HepG2 (cell line): ENCODE results near the gene LRRC40. TPM values are rescaled to one million over a fixed set of nuclear protein-coding genes. Genes with fewer than 3 reads are reported as not detected.

Source experiments
- ATAC-seq: fragments of 200-7000 bp; cut with Tn5 transposase; 3 replicates; pipeline ENCODE4 v1.9.1; 2020; ENCODE audit warnings: mild to moderate bottlenecking, moderate library complexity
- BruUV-seq: library from RNA; stranded (reverse); fragments of 400-500 nt; replicated peaks from 2 replicates; lab custom pipeline; 2021; lab: Mats Ljungman, UMichigan
- CTCF ChIA-PET: fragments of 300-600 bp; formaldehyde crosslinking; extraction: SDS; loops from one replicate; lab custom pipeline; 2021; ENCODE audit warnings: low total read pairs, inconsistent platforms, low intra/inter-chr PET ratio; lab: Yijun Ruan, JAX
- POLR2A ChIA-PET: fragments of 350-600 bp; sonication (Branson Sonifier 250); formaldehyde crosslinking; loops from one replicate; lab custom pipeline; 2020; ENCODE audit warnings: antibody characterized with exemption, inconsistent platforms; lab: Yijun Ruan, JAX
- DNase-seq: peaks from one replicate; pipeline ENCODE4 v3.0.0-alpha.2; 2015; ENCODE audit warnings: low spot score
- FAIRE-seq: peaks from 3 replicates; lab custom pipeline; 2011; peaks lifted over from hg19 to GRCh38; lab: Jason Lieb, UNC
- H2AFZ ChIP-seq: one replicate; pipeline ENCODE4 v1.6.1; 2011; ENCODE audit warnings: low read length, inconsistent platforms
- H3K27ac ChIP-seq: fragments of 300-600 bp; 3 replicates; pipeline ENCODE4 v1.8.0; 2011; ENCODE audit warnings: mixed run types, mild to moderate bottlenecking, mixed read lengths, low read length, inconsistent platforms; ENCODE audit not compliant: insufficient read depth; ENCODE audit errors: extremely low read length
- H3K27me3 ChIP-seq, 2 experiments: fragments of 200-600 bp in 1 of 2; 2 replicates in 1 of 2; 3 replicates in 1 of 2; pipeline versions ENCODE4 v1.6.0 to v1.8.0; 2011; ENCODE audit warnings: low read length in 2 of 2, mild to moderate bottlenecking in 2 of 2, moderate library complexity in 2 of 2, inconsistent platforms in 1 of 2; ENCODE audit not compliant: insufficient read depth in 2 of 2, control insufficient read depth in 1 of 2
- H3K36me3 ChIP-seq, 2 experiments: fragments of 200-600 bp in 1 of 2; replicated peaks in 1 of 2; 2 replicates in 1 of 2; 3 replicates in 1 of 2; pipeline versions ENCODE4 v1.5.1 to v1.8.0; 2011; ENCODE audit warnings: low read length in 2 of 2, inconsistent platforms in 1 of 2; ENCODE audit not compliant: insufficient read depth in 2 of 2, control insufficient read depth in 1 of 2
- H3K4me1 ChIP-seq: 2 replicates; pipeline ENCODE4 v1.5.1; 2012; ENCODE audit warnings: low read length, inconsistent platforms; ENCODE audit not compliant: insufficient read depth
- H3K4me2 ChIP-seq: 2 replicates; pipeline ENCODE4 v1.6.0; 2011; ENCODE audit warnings: low read depth, low read length, inconsistent platforms
- H3K4me3 ChIP-seq, 3 experiments: fragments of 200-600 bp in 1 of 3; sonication (generic), shearing (Covaris generic) in 1 of 3; replicated peaks in 1 of 3; 2 replicates each; pipeline ENCODE4 v1.5.1; 2011 to 2016; ENCODE audit warnings: low read length in 3 of 3, inconsistent platforms in 2 of 3, low read depth in 2 of 3, mild to moderate bottlenecking in 2 of 3, control low read depth in 1 of 3, mixed read lengths in 1 of 3; ENCODE audit not compliant: insufficient read depth in 1 of 3
- H3K79me2 ChIP-seq: one replicate; pipeline ENCODE4 v1.6.1; 2011; ENCODE audit warnings: low read length, inconsistent platforms; ENCODE audit not compliant: insufficient read depth
- H3K9ac ChIP-seq: 2 replicates; pipeline ENCODE4 v1.6.0; 2011; ENCODE audit warnings: mild to moderate bottlenecking, low read depth, low read length, inconsistent platforms; ENCODE audit not compliant: insufficient read depth
- H3K9me3 ChIP-seq: 2 replicates; pipeline ENCODE4 v1.5.1; 2012; ENCODE audit warnings: mild to moderate bottlenecking, low read length
- H4K20me1 ChIP-seq: 2 replicates; pipeline ENCODE4 v1.6.0; 2011; ENCODE audit warnings: inconsistent platforms, mild to moderate bottlenecking, low read length, moderate library complexity; ENCODE audit not compliant: insufficient read depth
- BRCA1 ChIP-seq: sonication (generic); formaldehyde crosslinking; IDR thresholded peaks from 2 replicates; pipeline ENCODE4 v1.4.0; 2020; ENCODE audit warnings: missing genetic modification reagents
- FOXC1 ChIP-seq: sonication (generic); formaldehyde crosslinking; IDR thresholded peaks from 2 replicates; pipeline ENCODE4 v1.8.0; 2022; ENCODE audit warnings: mild to moderate bottlenecking, missing genetic modification reagents, borderline replicate concordance
- FOXK1 ChIP-seq: sonication (generic); formaldehyde crosslinking; IDR thresholded peaks from 2 replicates; pipeline ENCODE4 v1.4.0; 2020; ENCODE audit warnings: low read depth, missing genetic modification reagents, borderline replicate concordance
- GATAD2A ChIP-seq: IDR thresholded peaks from 2 replicates; pipeline ENCODE4 v1.6.1; 2016
- KAT8 ChIP-seq: IDR thresholded peaks from 2 replicates; pipeline ENCODE4 v1.6.1; 2016; ENCODE audit warnings: missing genetic modification reagents, missing compliant biosample characterization
- STAT5B ChIP-seq: sonication (generic); formaldehyde crosslinking; IDR thresholded peaks from 2 replicates; pipeline ENCODE4 v1.4.0; 2020; ENCODE audit warnings: missing genetic modification reagents
- TBX2 ChIP-seq: sonication (generic); formaldehyde crosslinking; IDR thresholded peaks from 2 replicates; pipeline ENCODE4 v1.5.0; 2020; ENCODE audit warnings: missing genetic modification reagents, mild to moderate bottlenecking, borderline replicate concordance
- TP53 ChIP-seq: sonication (generic); formaldehyde crosslinking; conservative IDR thresholded peaks from 2 replicates; pipeline ENCODE4 v1.4.0; 2020; ENCODE audit warnings: missing genetic modification reagents
- ZFP36 ChIP-seq: fragments of 150-350 bp; IDR thresholded peaks from 2 replicates; pipeline ENCODE4 v1.6.1; 2018; ENCODE audit warnings: borderline replicate concordance, low read length, low read depth; ENCODE audit not compliant: partially characterized antibody
- ZIK1 ChIP-seq: sonication (generic); formaldehyde crosslinking; IDR thresholded peaks from 2 replicates; pipeline ENCODE4 v1.5.0; 2020; ENCODE audit warnings: mild to moderate bottlenecking, low read depth, missing genetic modification reagents, borderline replicate concordance
- ZKSCAN5 ChIP-seq: sonication (generic); formaldehyde crosslinking; IDR thresholded peaks from 2 replicates; pipeline ENCODE4 v1.5.1; 2020; ENCODE audit warnings: mild to moderate bottlenecking, missing genetic modification reagents
- ZNF10 ChIP-seq: sonication (generic); formaldehyde crosslinking; IDR thresholded peaks from 2 replicates; pipeline ENCODE4 v1.4.0; 2020; ENCODE audit warnings: mild to moderate bottlenecking, low read depth, missing genetic modification reagents, borderline replicate concordance
- ZNF556 ChIP-seq: sonication (generic); formaldehyde crosslinking; IDR thresholded peaks from 2 replicates; pipeline ENCODE4 v1.4.0; 2020; ENCODE audit warnings: mild to moderate bottlenecking, missing genetic modification reagents, borderline replicate concordance
- ZNF747 ChIP-seq: sonication (generic); formaldehyde crosslinking; IDR thresholded peaks from 2 replicates; pipeline ENCODE4 v1.8.1; 2023; ENCODE audit warnings: missing genetic modification reagents, mild to moderate bottlenecking, borderline replicate concordance
- WGBS: methylation state at CpG from one replicate; pipeline ENCODE4 v1.1.6; 2017; ENCODE audit warnings: low lambda C conversion rate; 5-methylcytosine and 5-hydroxymethylcytosine counted together
- in situ Hi-C: cut with HindIII; loops from 2 replicates; pipeline ENCODE4 v1.10.0; 2017; ENCODE audit warnings: low pct_unique_long_range_greater_than_20kb; ENCODE audit not compliant: extremely low pct_ligation_motif_present
- intact Hi-C: fragments of 100-400 bp; cut with micrococcal nuclease; formaldehyde crosslinking; loops from one replicate; pipeline ENCODE4 v1.10.0; 2022; ENCODE audit not compliant: unreplicated experiment
- polyA plus RNA-seq, 8 experiments: library from polyadenylated mRNA; depleted of rRNA in 3 of 8; stranded (reverse) in 7 of 8; unstranded in 1 of 8; fragments of >200 nt; fragmentation: Illumina TruSeq in 4 of 8; extraction: Trizol in 4 of 8; gene quantifications; 2 replicates each; pipeline versions ENCODE4 v1.2.1 to v1.2.3, GENCODE V29; 2011 to 2016; ENCODE audit warnings: low read depth in 4 of 8, missing spikeins in 1 of 8, mixed read lengths in 1 of 8; ENCODE audit not compliant: insufficient read depth in 1 of 8
- total RNA-seq, 5 experiments: library from RNA; depleted of rRNA; stranded (reverse); fragments of >200 nt; fragmentation: Illumina TruSeq; extraction: Trizol; gene quantifications; 2 replicates each; pipeline ENCODE4 v1.2.3, GENCODE V29; 2016; ENCODE audit warnings: low read depth in 1 of 5
- TF ChIP-seq, protein P1 (sequence below): IDR thresholded peaks from 2 replicates; pipeline ENCODE4 v1.6.1; 2016; ENCODE audit warnings: low read depth, control low read depth
- TF ChIP-seq, protein P2 (sequence below): sonication (generic); formaldehyde crosslinking; IDR thresholded peaks from 2 replicates; pipeline ENCODE4 v1.5.0; 2020; ENCODE audit warnings: missing genetic modification reagents, mild to moderate bottlenecking, borderline replicate concordance

LRRC40 gene
- total and polyA plus RNA-seq, 2 of the 13 experiments (the other 11 are each of a cell fraction or from before 2014, with no cell fraction given), result 10.3 to 32.7 TPM

GRCh38 chr1:70205434-70206118 lies at the start of gene LRRC40 (continued):
- TF ChIP-seq, protein P1, sequence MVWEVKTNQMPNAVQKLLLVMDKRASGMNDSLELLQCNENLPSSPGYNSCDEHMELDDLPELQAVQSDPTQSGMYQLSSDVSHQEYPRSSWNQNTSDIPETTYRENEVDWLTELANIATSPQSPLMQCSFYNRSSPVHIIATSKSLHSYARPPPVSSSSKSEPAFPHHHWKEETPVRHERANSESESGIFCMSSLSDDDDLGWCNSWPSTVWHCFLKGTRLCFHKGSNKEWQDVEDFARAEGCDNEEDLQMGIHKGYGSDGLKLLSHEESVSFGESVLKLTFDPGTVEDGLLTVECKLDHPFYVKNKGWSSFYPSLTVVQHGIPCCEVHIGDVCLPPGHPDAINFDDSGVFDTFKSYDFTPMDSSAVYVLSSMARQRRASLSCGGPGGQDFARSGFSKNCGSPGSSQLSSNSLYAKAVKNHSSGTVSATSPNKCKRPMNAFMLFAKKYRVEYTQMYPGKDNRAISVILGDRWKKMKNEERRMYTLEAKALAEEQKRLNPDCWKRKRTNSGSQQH, result peak; percentile 95; the same call in 1 of the 2 replicates
- no peak for TF ChIP-seq ZFP36
- TF ChIP-seq ZKSCAN5 (CRISPR knock-in tag), result no peak
- peak; percentile 96; the same call in 1 of the 2 replicates for TF ChIP-seq FOXC1 (CRISPR knock-in tag)
- peak; percentile 84 for TF ChIP-seq GATAD2A (CRISPR knock-in tag)
- peak; percentile 100 for TF ChIP-seq KAT8 (CRISPR knock-in tag)
- peak; percentile 84; the same call in 1 of the 2 replicates for TF ChIP-seq ZIK1
- peak; percentile 85 for TF ChIP-seq BRCA1 (CRISPR knock-in tag)
- TF ChIP-seq, protein P2, sequence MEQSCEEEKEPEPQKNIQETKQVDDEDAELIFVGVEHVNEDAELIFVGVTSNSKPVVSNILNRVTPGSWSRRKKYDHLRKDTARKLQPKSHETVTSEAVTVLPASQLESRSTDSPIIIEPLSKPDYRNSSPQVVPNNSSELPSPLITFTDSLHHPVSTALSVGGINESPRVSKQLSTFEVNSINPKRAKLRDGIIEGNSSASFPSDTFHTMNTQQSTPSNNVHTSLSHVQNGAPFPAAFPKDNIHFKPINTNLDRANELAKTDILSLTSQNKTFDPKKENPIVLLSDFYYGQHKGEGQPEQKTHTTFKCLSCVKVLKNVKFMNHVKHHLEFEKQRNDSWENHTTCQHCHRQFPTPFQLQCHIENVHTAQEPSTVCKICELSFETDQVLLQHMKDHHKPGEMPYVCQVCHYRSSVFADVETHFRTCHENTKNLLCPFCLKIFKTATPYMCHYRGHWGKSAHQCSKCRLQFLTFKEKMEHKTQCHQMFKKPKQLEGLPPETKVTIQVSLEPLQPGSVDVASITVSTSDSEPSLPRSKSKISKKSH (CRISPR knock-in tag), result peak; percentile 93

DNA sequence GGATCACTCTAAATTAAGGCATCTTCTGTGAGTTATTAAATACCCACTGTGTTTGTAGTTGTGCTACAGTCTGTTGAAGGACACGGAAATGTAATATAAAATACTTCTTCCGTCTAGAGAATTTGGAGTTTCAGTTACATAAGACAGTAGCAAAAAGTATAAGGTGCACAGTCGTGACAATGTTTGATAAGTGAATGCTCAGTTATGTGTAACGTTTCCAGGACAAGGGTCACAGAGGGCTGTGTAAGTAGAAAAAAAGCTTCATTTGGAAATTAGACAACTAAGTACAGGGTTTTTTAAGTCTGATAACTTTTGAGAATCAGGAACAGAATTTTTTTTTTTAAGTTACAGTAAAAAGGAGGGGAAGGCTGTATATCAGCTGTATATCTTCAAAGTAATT lies 43.4 kb upstream of the LRRC40 start:
- BruUV-seq, result no TSS peak
- in situ Hi-C loops (no loop called here), intact Hi-C loops (no loop called here)
- no peak for FAIRE-seq
- ATAC-seq, result no peak
- ChIA-PET CTCF (no interaction called here), POLR2A (no interaction called here)
- Histone ChIP-seq H3K27me3 (no peaks in the 10 kb centered on the region), H4K20me1 (0 out of 2 replicates have a peak, but pooled peaks cover 15% of the 10 kb centered on the region), H3K27ac (no peak overlapping the region), H3K36me3 (peaks cover 15 to 84% of the 10 kb centered on the region in 2 experiments), H3K4me1 (no peaks in the 10 kb centered on the region), H2AFZ (no peak overlapping the region), H3K9me3 (no peaks in the 10 kb centered on the region), H3K9ac (no peak overlapping the region), H3K79me2 (no peaks in the 10 kb centered on the region), H3K4me3 (no peak overlapping the region), H3K4me2 (no peak overlapping the region)
- DNase-seq, result no peak
- WGBS, result 93% methylated on average over 4 of the region's 4 CpGs
- no peak for TF ChIP-seq ZNF10 (CRISPR knock-in tag)
- TF ChIP-seq TP53 (CRISPR knock-in tag), result no peak
- TF ChIP-seq FOXK1 (CRISPR knock-in tag), result no peak
- TF ChIP-seq TBX2 (CRISPR knock-in tag), result no peak
- TF ChIP-seq ZNF556 (CRISPR knock-in tag), result no peak
- no peak for TF ChIP-seq STAT5B (CRISPR knock-in tag)
- TF ChIP-seq ZNF747 (CRISPR knock-in tag), result no peak
